ENCODE results near the gene GOLGA6L22.
"Not testable (repeated sequence)": the region's sequence is repeated elsewhere in the genome, so short reads cannot be mapped to it uniquely, and the experiment has no call there.

GOLGA6L22 gene

GRCh38 chr15:22458603-22459002, at the start of gene GOLGA6L22:
TSS of gene GOLGA6L22 (plus strand) at chr15:22458903. CDS start at chr15:22458994, 91 bp downstream.
- DNase-seq = not testable (repeated sequence)

DNA sequence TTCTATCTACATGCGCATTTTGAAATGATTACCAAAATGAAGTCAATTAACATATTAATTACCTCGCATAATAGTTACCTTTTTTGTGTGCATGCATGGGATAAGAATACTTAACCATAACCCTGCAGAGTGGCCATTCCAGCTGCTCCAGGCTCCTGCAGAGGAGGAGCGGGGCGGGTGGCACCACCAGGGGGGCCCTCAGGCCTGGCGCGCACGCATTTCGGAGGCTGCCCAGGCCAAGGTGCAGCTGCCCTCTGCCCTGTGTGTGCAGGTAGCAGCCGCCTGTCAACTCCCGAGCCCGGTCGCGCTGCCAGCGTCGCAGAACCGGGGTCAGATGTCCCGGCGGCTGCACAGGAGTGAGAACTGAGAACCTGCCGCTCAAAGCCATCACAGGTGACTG, 41.4 kb upstream of the GOLGA6L22 start:
- DNase-seq = not testable (repeated sequence)

DNA sequence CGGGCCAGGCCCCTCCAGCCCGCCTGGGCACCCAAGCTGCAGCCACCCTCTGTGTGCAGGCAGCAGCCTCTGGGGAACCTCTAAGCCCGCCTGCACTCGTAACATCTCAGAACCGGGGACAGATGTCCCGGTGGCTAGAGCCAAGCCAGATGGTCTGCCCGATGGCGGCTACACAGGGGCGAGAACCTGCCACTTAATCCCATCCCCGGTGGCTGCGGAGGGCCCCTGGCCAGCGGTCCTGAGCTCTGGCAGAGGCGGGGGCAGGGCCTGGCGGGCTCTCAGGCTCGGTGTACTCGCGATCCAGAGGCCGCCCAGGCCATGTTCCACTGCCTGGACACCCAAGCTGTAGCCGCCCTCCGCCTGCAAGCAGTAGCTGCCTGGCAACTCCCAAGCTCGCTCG, 40.9 kb upstream of the GOLGA6L22 start:
- DNase-seq = not testable (repeated sequence)

DNA sequence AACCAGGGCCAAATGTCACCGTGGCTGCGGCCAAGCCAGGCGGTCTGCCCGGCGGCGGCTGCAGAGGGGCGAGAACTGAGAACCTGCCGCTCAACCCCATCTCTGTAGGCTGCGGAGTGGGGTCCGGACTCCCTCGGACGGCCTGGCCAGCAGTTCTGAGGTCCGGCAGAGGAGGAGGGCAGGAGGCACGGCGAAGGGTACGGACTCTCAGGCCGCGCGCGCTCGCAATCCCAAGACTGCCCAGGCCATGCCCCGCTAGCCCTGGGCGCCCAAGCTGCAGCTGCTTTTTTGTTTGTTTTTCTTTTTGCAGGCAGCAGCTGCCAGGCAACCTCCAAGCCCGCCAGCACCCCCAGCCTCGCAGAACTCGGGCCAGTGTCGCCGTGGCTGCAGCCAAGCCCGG, 40.5 kb upstream of the GOLGA6L22 start:
- not testable (repeated sequence) for DNase-seq

- DNase-seq = not testable (repeated sequence)
Measured at GRCh38 chr15:22418666-22419065, 40.0 kb upstream of the GOLGA6L22 start.

DNA sequence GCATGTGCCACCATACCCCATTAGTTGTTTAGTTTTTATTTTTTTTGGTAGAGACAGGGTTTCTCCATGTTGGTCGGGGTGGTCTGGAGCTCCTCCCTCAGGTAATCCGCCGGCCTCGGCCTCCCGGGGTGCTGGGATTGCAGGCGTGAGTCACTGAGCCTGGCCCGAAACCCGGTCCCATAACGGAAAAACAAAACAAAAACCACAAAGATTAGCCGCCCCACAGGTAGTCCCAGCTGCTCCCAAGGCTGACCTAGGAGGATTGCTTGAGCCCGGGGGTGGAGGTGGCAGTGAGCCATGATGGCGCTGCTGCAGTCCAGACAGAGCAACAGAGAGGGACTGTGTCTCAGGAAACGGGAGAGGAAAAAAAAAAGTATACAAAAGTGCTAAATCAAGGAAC, 38.4 kb upstream of the GOLGA6L22 start:
- DNase-seq = not testable (repeated sequence)

- DNase-seq = not testable (repeated sequence)
Measured at GRCh38 chr15:22429426-22429825, 29.3 kb upstream of the GOLGA6L22 start.

- DNase-seq = not testable (repeated sequence)
Measured at GRCh38 chr15:22431687-22432086, 27.0 kb upstream of the GOLGA6L22 start.

DNA sequence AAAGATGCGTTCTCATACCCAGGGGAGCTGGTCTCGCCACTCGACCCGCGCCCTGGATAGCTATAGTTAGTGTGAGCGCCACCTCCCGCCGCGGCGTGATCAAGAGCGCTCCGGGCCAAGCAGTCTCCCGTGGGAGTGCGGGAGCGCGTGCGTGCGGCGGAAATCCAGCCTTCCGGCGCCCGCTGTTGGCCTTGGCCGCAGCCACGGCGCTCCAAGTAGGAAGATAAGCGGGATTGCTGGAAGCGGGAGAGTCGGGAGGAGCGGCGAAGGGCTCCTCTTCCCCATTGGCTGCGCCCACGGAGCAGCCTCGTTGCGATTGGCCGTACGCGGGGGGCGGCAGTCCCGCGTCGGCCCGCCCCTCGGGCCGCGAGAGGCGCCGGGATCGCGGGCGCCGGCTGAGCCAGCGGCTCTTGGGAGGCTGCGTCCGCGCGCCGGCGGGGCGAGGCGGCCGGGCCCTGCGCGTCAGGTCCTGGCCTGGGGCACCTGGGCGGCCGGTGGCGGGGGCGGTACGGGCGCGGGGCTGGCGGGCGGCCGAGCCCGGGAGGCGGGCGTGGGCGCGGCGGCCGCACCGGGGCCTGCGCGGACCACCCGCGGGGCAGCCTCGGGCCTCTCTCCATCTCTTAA, 35.9 kb downstream of the GOLGA6L22 start:
- not testable (repeated sequence) for DNase-seq

DNA sequence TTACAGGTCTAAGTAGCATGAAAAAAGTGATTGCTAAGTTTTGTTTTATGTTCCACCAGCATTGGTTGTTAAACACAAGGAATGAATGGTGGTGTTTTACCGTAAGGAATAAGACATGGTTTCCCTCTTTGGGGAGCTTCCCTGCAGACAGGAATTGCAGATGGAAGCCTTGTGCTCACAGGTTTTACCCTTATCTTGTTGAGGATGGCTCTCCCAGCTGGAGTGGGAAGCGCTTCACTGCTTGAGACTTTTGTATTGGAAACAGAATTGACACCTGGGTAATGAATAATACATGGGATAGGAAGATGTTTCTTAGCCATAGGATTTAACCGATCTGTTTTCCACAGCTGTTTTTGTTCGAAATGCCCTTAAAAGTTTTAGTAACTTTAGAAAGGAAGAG, 38.5 kb downstream of the GOLGA6L22 start:
- DNase-seq = not testable (repeated sequence)

GRCh38 chr15:22498220-22498925, 39.7 kb downstream of the GOLGA6L22 start:
- DNase-seq = not testable (repeated sequence)

GRCh38 chr15:22502272-22502671, 43.6 kb downstream of the GOLGA6L22 start:
- not testable (repeated sequence) for DNase-seq

DNA sequence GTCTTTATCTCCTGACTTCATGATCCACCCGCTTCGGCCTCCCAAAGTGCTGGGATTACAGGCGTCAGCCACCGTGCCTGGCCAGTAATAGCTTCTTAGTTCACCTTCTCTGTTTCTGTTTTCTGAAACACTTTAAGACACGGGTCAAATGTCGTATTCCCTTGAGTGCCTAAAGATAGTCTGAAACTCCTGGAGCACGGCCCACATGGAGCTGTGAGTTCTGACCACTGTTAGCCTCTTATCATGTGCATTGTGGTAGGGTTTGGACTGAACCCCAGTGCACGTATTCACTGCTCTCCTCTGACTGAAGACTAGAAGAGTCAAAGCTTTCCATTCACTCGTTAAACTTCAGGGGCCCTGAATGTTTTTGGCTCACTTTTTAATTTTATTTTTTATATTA, 48.3 kb downstream of the GOLGA6L22 start:
- DNase-seq = not testable (repeated sequence)

GRCh38 chr15:22516140-22516539, 57.4 kb downstream of the GOLGA6L22 start:
- DNase-seq = not testable (repeated sequence)
